BLaER1 (cell line): ENCODE measurements around the gene EPHA6.
A peak's percentile ranks its signal among the peaks of the same experiment; 100 is the strongest.

Experiments used
- H3K27ac ChIP-seq: shearing (Covaris generic); formaldehyde crosslinking; 2 replicates; pipeline ENCODE4 v1.8.1; 2022
- H3K27me3 ChIP-seq: shearing (Covaris generic); formaldehyde crosslinking; 2 replicates; pipeline ENCODE4 v1.8.1; 2022
- H3K36me3 ChIP-seq: shearing (Covaris generic); formaldehyde crosslinking; 2 replicates; pipeline ENCODE4 v1.8.1; 2022
- H3K4me1 ChIP-seq: shearing (Covaris generic); formaldehyde crosslinking; 2 replicates; pipeline ENCODE4 v1.8.1; 2022
- H3K4me2 ChIP-seq: shearing (Covaris generic); formaldehyde crosslinking; 2 replicates; pipeline ENCODE4 v1.8.1; 2022
- H3K4me3 ChIP-seq: shearing (Covaris generic); formaldehyde crosslinking; 2 replicates; pipeline ENCODE4 v1.8.1; 2022
- H3K9ac ChIP-seq: shearing (Covaris generic); formaldehyde crosslinking; 2 replicates; pipeline ENCODE4 v1.8.1; 2022
- H3K9me3 ChIP-seq: shearing (Covaris generic); formaldehyde crosslinking; 2 replicates; pipeline ENCODE4 v1.8.1; 2022
- H4K20me1 ChIP-seq: shearing (Covaris generic); formaldehyde crosslinking; 2 replicates; pipeline ENCODE4 v1.8.1; 2022
- Cebpa-rat ChIP-seq: shearing (Covaris generic); IDR thresholded peaks from 2 replicates; pipeline ENCODE4 v1.8.1; 2022

The EPHA6 gene

DNA sequence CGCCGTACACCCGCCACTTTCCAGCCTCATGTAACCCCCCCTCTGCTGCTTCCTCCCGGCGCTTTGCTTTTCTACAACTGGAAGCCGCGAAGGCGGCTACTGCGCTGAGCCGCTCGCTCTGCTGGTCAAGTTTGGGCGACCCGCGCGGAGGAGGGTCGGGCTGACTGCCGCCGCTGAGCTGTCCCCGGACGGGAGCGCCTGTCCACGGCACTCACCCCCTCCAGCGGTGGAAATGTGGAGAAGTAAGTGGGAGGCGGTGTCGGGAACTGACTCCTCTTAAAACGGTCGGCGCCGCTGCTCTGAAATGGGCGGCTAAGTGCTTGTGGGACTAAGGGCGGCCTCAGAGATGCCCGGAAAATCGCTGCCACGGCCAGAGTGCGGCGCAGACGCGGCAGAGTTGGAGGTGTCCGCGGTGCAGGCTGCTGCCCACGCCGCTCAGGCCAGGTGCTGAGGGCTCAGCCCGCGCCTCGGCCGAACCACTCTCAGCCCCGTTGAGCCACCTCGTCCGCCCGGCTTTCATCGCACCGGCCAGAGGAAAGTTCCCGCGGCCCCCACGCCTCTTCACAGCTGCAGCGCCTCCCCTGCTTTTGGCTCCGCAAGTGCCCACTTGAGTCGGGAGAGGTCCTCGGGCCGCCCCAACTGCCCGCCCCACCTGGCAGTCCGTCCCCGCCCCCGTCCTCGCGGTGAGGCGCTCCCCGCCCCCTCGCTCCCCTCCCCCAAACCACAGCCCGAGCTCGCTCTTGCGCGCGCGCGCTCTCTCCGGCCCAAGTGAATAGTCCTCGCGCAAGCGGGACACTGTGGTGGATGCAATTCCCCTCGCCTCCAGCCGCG lies at the start of gene EPHA6:
TSS of gene EPHA6 (plus strand) at position 775 of the 831 bp plus-strand sequence.
- H3K4me2 ChIP-seq: peak within 1 kb of the TSS; percentile 78
- H3K9ac ChIP-seq: peak within 1 kb of the TSS; percentile 43; the same call in 1 of the 2 replicates
- H4K20me1 ChIP-seq: no peaks in the 10 kb centered on the region
- no peaks in the 10 kb centered on the region for H3K36me3 ChIP-seq
- TF ChIP-seq Cebpa-rat: no peak
- H3K27me3 ChIP-seq: 0 out of 2 replicates have a peak, but pooled peaks cover 8% of the 10 kb centered on the region
- 0 out of 2 replicates have a peak, but pooled peaks cover 5% of the 10 kb centered on the region for H3K4me1 ChIP-seq
- H3K9me3 ChIP-seq: peaks cover 17% of the 10 kb centered on the region
- H3K27ac ChIP-seq: no peak within 1 kb of the TSS
- peak within 1 kb of the TSS; percentile 68 for H3K4me3 ChIP-seq

DNA sequence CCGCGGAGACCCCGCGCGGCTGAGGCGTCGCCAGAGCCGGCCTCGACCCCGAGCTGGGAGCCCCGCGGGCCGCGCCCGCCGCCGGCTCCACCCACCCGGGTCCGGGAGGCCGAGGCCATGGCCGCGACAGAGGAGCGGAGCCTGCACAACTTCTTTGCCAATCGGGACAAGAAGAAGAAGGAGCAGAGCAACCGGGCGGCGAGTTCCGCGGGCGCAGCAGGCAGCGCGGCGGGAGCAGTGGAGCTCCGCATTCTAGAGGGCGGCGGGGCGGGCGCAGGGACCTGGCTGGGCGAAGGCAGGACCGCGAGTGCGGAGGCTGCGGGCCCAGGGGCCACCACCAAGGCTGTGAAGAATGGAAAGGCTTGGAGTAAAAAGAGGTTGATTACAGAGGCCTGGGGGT lies 37.6 kb upstream of the EPHA6 start:
- no peak overlapping the region for H3K27ac ChIP-seq
- no peak overlapping the region for H3K9ac ChIP-seq
- peaks cover 56% of the 10 kb centered on the region for H3K9me3 ChIP-seq
- H3K36me3 ChIP-seq: no peaks in the 10 kb centered on the region
- no peak overlapping the region for H3K4me2 ChIP-seq
- H3K4me1 ChIP-seq: 0 out of 2 replicates have a peak, but pooled peaks cover 4% of the 10 kb centered on the region
- H4K20me1 ChIP-seq: no peaks in the 10 kb centered on the region
- no peak for TF ChIP-seq Cebpa-rat
- H3K4me3 ChIP-seq: no peak overlapping the region
- no peaks in the 10 kb centered on the region for H3K27me3 ChIP-seq

DNA sequence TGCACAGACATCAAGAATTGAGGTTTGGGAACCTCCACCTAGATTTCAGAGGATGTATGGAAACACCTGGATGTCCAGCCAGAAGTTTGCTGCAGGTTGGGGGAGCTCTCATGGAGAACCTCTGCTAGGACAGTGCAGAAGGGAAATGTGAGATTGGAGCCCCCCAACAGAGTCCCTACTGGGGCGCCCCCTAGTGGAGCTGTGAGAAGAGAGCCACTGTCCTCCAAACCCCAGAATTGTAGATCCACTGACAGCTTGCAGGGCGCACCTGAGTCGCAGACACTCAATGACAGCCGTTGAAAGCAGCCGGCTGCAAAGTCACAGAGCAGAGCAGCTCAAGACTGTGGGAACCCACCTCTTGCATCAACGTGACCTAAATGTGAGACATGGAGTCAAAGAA lies 34.6 kb upstream of the EPHA6 start:
- no peak overlapping the region for H3K4me3 ChIP-seq
- peaks cover 46% of the 10 kb centered on the region for H3K9me3 ChIP-seq
- no peaks in the 10 kb centered on the region for H3K4me1 ChIP-seq
- H3K4me2 ChIP-seq: no peak overlapping the region
- no peaks in the 10 kb centered on the region for H3K27me3 ChIP-seq
- H3K9ac ChIP-seq: no peak overlapping the region
- H4K20me1 ChIP-seq: no peaks in the 10 kb centered on the region
- no peaks in the 10 kb centered on the region for H3K36me3 ChIP-seq
- no peak overlapping the region for H3K27ac ChIP-seq
- TF ChIP-seq Cebpa-rat: no peak

DNA sequence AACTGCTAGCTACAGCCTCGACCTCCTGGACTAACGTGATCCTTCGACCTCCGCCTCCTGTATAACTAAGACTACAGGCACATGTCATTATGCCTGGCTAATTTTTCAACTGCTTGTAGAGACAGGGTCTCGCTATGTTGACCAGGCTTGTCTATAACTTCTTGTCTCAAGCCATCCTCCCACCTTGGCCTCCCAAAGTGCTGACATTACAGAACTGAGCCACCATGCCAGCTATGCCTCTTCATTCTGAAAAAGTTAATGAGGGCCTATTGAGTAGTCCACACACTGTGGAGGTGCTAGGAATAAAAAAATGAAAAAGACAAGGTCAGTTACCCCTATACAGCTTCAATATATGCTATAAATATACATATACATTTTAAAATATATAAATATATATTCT lies 18.3 kb upstream of the EPHA6 start:
- Histone ChIP-seq H3K36me3 (no peaks in the 10 kb centered on the region), H3K4me1 (no peaks in the 10 kb centered on the region), H3K4me2 (no peak overlapping the region), H3K4me3 (no peak overlapping the region), H3K27ac (no peak overlapping the region), H4K20me1 (no peaks in the 10 kb centered on the region), H3K9ac (no peak overlapping the region), H3K27me3 (no peaks in the 10 kb centered on the region), H3K9me3 (no peaks in the 10 kb centered on the region)
- no peak for TF ChIP-seq Cebpa-rat

DNA sequence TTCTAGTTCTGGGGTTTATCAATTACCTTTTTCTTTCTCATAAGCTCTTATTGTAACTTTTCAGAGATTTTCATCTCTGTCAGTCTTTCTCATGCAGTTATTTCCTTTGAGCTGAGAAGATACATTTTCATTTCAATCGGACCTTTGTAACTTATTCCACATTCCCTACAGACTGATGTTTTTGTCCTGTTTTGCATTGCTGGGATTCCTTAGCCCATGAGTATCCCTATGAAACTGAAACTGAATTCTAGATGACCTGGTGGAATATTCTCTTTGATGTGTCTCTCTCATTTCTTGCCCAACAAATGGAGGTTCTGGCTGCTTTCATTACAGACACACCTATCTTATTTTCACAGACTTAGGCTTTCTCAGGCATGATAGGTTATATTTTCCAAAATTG lies 10.5 kb upstream of the EPHA6 start:
- TF ChIP-seq Cebpa-rat: no peak
- H3K9me3 ChIP-seq: no peaks in the 10 kb centered on the region
- H3K27ac ChIP-seq: no peak overlapping the region
- H4K20me1 ChIP-seq: no peaks in the 10 kb centered on the region
- no peaks in the 10 kb centered on the region for H3K36me3 ChIP-seq
- H3K4me2 ChIP-seq: no peak overlapping the region
- H3K4me3 ChIP-seq: no peak overlapping the region
- no peaks in the 10 kb centered on the region for H3K4me1 ChIP-seq
- H3K27me3 ChIP-seq: no peaks in the 10 kb centered on the region
- no peak overlapping the region for H3K9ac ChIP-seq

DNA sequence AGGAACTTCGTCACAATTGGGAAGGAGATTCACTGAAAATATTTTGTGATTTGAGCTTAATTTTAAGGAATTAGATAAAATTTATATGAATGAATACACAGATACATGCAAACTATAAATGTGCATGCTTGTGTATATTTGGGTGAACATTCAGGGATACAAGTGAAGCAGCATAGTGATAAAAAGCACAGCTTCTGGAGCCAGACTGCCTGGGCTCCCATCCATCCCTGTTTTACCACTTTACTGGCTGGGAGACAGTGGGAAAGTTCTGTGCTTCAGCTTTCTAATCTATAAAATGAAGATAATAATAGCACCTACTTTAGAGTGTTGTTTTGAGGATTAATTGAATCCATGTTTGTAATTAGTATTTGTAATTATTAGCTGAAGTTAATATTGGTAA lies 8.1 kb upstream of the EPHA6 start:
- H3K36me3 ChIP-seq: no peaks in the 10 kb centered on the region
- H3K27ac ChIP-seq: no peak overlapping the region

DNA sequence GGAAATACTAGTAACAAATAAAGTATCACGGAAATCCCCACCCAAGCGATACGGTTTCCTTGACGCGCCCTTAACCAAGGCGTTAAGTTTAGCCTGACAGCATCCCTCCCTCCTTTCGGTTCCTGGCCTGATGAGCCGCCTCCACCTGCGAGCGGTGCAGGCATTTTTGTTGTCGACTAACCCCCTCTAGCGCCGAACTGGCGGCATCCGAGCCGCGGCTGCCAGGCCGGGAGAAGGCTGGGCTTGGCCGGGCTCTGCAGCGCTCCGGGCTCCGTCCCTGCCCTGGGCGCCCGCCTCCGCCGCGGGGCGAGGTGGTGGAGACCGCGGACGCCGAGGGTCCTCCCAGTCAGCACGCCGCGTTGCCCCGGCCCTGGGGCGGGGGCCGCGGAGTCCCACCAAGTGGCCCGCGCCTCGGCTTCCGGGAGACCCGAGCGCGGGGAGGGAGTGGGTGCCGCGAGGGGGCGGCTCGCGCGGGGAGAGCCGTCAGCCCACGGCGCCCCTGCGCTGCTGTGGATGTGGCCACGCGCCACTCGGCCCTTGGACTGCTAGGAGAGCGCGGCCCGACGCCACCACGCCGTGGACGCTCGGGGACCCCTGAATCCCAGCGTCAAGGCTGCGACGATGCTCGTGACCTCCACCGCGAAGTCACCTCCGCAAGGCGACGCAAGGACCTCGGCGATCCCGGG lies 1.1 kb upstream of the EPHA6 start:
- peak overlapping the region; percentile 43; the same call in 1 of the 2 replicates for H3K9ac ChIP-seq
- no peaks in the 10 kb centered on the region for H4K20me1 ChIP-seq
- 0 out of 2 replicates have a peak, but pooled peaks cover 8% of the 10 kb centered on the region for H3K27me3 ChIP-seq
- peaks cover 17% of the 10 kb centered on the region for H3K9me3 ChIP-seq
- H3K36me3 ChIP-seq: no peaks in the 10 kb centered on the region
- TF ChIP-seq Cebpa-rat: no peak
- H3K27ac ChIP-seq: no peak overlapping the region
- H3K4me2 ChIP-seq: peak overlapping the region; percentile 78
- peak overlapping the region; percentile 68 for H3K4me3 ChIP-seq
- 0 out of 2 replicates have a peak, but pooled peaks cover 5% of the 10 kb centered on the region for H3K4me1 ChIP-seq

More for the DNA sequence above, 8.1 kb upstream of the EPHA6 start:
- H3K27me3 ChIP-seq: no peaks in the 10 kb centered on the region
- H3K4me3 ChIP-seq: no peak overlapping the region
- no peak for TF ChIP-seq Cebpa-rat
- H3K9ac ChIP-seq: no peak overlapping the region
- H3K4me2 ChIP-seq: no peak overlapping the region
- H3K4me1 ChIP-seq: no peaks in the 10 kb centered on the region
- no peaks in the 10 kb centered on the region for H3K9me3 ChIP-seq
- H4K20me1 ChIP-seq: no peaks in the 10 kb centered on the region

DNA sequence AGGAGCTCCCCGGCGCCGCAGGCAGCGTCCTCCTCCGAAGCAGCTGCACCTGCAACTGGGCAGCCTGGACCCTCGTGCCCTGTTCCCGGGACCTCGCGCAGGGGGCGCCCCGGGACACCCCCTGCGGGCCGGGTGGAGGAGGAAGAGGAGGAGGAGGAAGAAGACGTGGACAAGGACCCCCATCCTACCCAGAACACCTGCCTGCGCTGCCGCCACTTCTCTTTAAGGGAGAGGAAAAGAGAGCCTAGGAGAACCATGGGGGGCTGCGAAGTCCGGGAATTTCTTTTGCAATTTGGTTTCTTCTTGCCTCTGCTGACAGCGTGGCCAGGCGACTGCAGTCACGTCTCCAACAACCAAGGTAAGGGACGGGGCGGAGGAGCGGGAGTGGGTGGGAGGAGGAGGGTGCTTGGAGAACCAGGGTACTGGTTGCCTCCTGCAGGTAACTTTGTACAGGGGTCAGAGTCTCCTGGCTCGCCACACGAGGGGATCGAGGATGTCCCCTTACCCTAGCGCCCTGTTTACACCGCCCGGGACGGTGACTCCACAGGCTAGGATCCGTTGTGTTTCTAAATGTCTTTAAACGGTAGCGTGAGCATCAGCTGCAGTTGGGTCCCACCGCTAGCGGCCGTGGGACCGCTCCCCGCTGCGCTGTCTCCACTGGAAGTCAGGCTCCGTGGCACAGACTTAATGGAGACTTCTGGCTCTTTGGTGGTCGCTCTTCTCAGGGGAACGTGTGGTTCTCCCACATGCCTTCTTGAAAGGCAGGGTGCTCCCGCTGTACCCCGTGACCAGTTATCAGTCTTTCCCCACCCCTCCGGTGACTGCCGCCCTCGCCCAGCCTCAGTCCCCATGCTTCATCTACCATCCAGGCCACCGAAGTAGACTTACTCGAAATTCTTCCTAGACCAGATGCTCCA lies 515 bp downstream of the EPHA6 start:
- TF ChIP-seq Cebpa-rat: no peak
- Histone ChIP-seq H3K27me3 (0 out of 2 replicates have a peak, but pooled peaks cover 8% of the 10 kb centered on the region), H3K27ac (no peak overlapping the region), H3K4me2 (peak overlapping the region; percentile 78), H3K4me3 (peak overlapping the region; percentile 68), H3K4me1 (0 out of 2 replicates have a peak, but pooled peaks cover 5% of the 10 kb centered on the region), H4K20me1 (no peaks in the 10 kb centered on the region), H3K9me3 (peaks cover 17% of the 10 kb centered on the region), H3K9ac (no peak overlapping the region), H3K36me3 (no peaks in the 10 kb centered on the region)

DNA sequence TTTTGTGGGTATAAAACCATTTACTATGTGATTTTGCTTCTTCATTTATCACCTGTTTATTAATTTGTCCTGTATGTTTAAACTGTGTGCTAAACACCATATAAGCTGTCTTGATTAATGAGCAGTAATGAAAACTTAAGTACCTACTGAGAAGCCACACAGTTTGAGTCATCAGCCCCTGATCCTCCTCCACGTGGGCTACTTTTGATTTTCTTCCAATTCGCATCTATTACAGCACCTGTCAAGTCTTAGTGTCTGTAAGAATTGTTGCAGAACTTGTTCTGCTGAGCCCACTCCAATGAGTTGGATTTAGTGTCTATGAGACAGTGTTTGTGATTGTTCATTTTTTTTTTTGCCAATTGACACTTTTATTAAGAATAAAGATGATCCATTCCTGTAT lies 16.8 kb downstream of the EPHA6 start:
- H3K4me2 ChIP-seq: no peak overlapping the region
- no peaks in the 10 kb centered on the region for H3K4me1 ChIP-seq
- H3K9ac ChIP-seq: no peak overlapping the region
- H3K27me3 ChIP-seq: no peaks in the 10 kb centered on the region
- no peak overlapping the region for H3K4me3 ChIP-seq
- H4K20me1 ChIP-seq: no peaks in the 10 kb centered on the region
- no peaks in the 10 kb centered on the region for H3K36me3 ChIP-seq
- no peaks in the 10 kb centered on the region for H3K9me3 ChIP-seq
- no peak for TF ChIP-seq Cebpa-rat
- no peak overlapping the region for H3K27ac ChIP-seq
